HEK293T (cell line): Measurements from ENCODE around the gene RPTOR.
"Not testable (repeated sequence)": the region's sequence is repeated elsewhere in the genome, so short reads cannot be mapped to it uniquely, and the experiment has no call there.

Source experiments
- CTCF ChIA-PET: fragments of 350-600 bp; formaldehyde crosslinking; extraction: SDS; loops from one replicate; lab custom pipeline; 2021; ENCODE audit warnings: antibody characterized with exemption, inconsistent platforms; lab: Yijun Ruan, JAX
- POLR2A ChIA-PET: fragments of 350-600 bp; formaldehyde crosslinking; extraction: SDS; loops from one replicate; lab custom pipeline; 2020; ENCODE audit warnings: antibody characterized with exemption, inconsistent platforms; lab: Yijun Ruan, JAX
- DNase-seq: peaks from one replicate; pipeline ENCODE4 v3.0.0; 2012; ENCODE audit warnings: mixed read lengths; ENCODE audit errors: extremely low spot score
- ARNT ChIP-seq: fragments of 450-650 bp; IDR thresholded peaks from 2 replicates; pipeline ENCODE4 v1.6.1; 2017; ENCODE audit warnings: mild to moderate bottlenecking
- BHLHE40 ChIP-seq: fragments of 450-650 bp; IDR thresholded peaks from 2 replicates; pipeline ENCODE4 v1.6.1; 2016; ENCODE audit warnings: mild to moderate bottlenecking, moderate library complexity, borderline replicate concordance
- CTBP1 ChIP-seq: fragments of 450-650 bp; IDR thresholded peaks from 2 replicates; pipeline ENCODE4 v1.6.1; 2016; ENCODE audit warnings: borderline replicate concordance
- ELF4 ChIP-seq: fragments of 450-650 bp; IDR thresholded peaks from 2 replicates; pipeline ENCODE4 v1.6.1; 2017; ENCODE audit warnings: antibody characterized with exemption
- FOXA1 ChIP-seq: fragments of 450-650 bp; IDR thresholded peaks from 2 replicates; pipeline ENCODE4 v1.6.1; 2016; ENCODE audit warnings: mild to moderate bottlenecking
- FOXK2 ChIP-seq: fragments of 450-650 bp; IDR thresholded peaks from 2 replicates; pipeline ENCODE4 v1.6.1; 2016; ENCODE audit warnings: mild to moderate bottlenecking
- FOXM1 ChIP-seq: fragments of 450-650 bp; IDR thresholded peaks from 2 replicates; pipeline ENCODE4 v1.6.1; 2017; ENCODE audit warnings: mild to moderate bottlenecking, borderline replicate concordance
- HDGF ChIP-seq: fragments of 450-650 bp; IDR thresholded peaks from 2 replicates; pipeline ENCODE4 v1.6.1; 2017; ENCODE audit warnings: antibody characterized with exemption, borderline replicate concordance
- L3MBTL2 ChIP-seq: fragments of 450-650 bp; conservative IDR thresholded peaks from 2 replicates; pipeline ENCODE4 v1.6.1; 2016; ENCODE audit warnings: mild to moderate bottlenecking
- LEF1 ChIP-seq: fragments of 450-650 bp; IDR thresholded peaks from 2 replicates; pipeline ENCODE4 v1.6.1; 2017; ENCODE audit warnings: mild to moderate bottlenecking, borderline replicate concordance
- NFRKB ChIP-seq: fragments of 450-650 bp; IDR thresholded peaks from 2 replicates; pipeline ENCODE4 v1.6.1; 2016; ENCODE audit warnings: mild to moderate bottlenecking, moderate library complexity
- SP1 ChIP-seq: fragments of 450-650 bp; IDR thresholded peaks from 2 replicates; pipeline ENCODE4 v1.6.1; 2017
- SUZ12 ChIP-seq: fragments of 450-650 bp; IDR thresholded peaks from 2 replicates; pipeline ENCODE4 v1.6.1; 2016; ENCODE audit warnings: mild to moderate bottlenecking
- TARDBP ChIP-seq: fragments of 450-650 bp; IDR thresholded peaks from 2 replicates; pipeline ENCODE4 v1.6.1; 2016
- ZNF384 ChIP-seq: fragments of 450-650 bp; IDR thresholded peaks from 2 replicates; pipeline ENCODE4 v1.6.1; 2016
- TF ChIP-seq, protein P1 (sequence below): fragments of 450-650 bp; IDR thresholded peaks from 2 replicates; pipeline ENCODE4 v1.6.1; 2016

RPTOR gene

DNA sequence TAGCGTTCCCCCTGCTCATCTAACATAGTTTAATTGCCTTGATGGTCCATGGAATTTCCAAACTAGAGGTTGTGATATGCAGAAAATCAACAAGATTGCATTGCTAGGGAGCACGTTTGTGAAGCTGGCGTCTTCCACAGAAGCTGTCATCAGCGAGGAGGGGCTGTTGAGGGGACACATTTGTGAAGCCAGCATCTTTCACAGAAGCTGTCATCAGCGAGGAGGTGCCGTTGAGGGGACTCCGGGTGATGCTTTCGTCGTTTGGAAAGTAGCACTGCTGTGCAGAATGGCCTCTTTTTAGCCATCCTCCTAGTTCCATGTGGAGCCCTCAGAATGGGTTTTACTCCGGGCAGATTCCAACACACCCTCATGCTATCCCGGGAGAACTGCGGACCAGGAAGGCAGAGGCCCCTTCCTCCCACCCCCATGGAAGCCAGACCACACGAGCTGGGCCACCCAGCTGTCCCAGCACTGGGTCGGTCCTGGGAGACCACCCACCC is 327.4 kb downstream of the RPTOR start:
- TF ChIP-seq SP1 (no peak), FOXA1 (no peak), BHLHE40 (no peak), SUZ12 (no peak), TARDBP (no peak), NFRKB (no peak)
- POLR2A ChIA-PET, result no interaction called here
- CTCF ChIA-PET, result interaction anchor here (0.6 kb wide), 1 partner anchor 52 kb away, joined by 3 read pairs; no protein-coding TSS in a partner anchor
- DNase-seq, result no peak

DNA sequence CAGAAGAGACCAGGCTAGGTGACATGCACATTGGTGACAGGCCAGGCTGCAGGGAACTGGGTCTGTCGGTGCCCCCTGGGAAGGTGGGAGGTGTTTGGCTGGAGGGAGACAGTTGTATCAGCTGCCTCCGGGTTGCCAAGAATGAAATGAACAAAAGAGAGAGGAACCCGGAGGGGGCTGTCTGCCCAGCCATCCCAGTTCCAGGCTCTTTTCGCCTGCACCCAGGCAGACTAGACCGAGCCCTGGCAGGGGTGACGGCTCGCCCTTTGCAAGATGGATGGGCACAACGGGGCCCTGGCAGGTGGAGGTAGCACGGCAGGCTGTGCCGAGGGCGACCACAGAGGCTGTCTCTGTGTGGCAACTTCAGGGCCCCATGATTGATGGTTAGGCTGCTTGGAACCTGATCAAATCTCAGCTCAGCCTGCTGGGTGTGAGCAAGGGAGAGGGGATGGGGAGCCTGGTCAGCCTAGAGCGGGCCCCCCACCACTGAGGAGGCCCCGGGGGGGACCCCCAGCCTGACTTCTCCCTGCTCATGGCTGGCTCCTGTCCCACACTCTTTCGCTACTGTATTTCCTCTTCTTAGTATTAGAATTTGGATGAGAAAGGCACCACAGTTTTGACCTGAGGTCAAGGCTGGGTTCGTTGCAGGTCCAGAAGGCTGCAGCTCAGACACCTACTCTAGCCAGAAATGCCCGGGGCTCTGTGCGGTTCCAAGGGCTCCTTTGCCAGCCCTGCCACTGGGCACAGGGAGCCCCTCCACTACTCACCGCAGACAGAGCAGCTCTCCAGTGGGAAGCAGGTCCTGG is 328.1 kb downstream of the RPTOR start:
- CTCF ChIA-PET, result no interaction called here
- DNase-seq, result no peak
- TF ChIP-seq FOXM1, result no peak
- TF ChIP-seq ZNF384, result no peak
- POLR2A ChIA-PET, result interaction anchor here (0.5 kb wide), 1 partner anchor 418 kb away, joined by 3 read pairs; no protein-coding TSS in a partner anchor

DNA sequence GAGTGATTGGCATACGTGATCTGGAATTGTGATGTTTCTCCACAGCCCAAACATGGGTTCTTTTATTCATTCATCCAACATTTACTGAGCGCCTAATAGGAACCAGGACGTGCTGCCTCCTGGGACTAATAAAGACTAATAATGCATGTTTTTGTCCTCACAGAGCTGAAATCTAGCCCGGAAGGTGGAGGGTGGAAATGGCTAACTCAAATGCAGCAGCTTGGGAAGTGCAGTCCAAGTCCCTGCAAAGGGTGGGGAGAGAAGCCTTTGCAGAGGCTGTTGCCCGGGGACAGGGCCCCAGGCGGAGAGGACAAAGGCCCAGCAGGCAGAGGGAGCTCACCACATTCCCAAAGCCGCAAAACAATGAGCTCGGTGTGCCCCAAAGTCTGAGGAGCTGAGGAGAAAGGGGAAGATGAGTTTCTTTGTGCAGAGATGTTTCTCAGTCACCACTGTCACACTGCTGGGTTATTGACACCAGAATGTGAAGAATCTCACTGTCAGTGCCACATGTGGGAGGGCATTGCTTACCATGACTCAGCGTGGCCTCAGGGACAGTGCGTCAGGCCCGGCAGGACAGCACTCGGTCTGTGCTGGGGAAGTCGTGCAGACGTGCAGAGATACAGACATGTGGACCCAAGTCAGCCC is 328.8 kb downstream of the RPTOR start:
- DNase-seq, result no peak
- TF ChIP-seq, protein P1, sequence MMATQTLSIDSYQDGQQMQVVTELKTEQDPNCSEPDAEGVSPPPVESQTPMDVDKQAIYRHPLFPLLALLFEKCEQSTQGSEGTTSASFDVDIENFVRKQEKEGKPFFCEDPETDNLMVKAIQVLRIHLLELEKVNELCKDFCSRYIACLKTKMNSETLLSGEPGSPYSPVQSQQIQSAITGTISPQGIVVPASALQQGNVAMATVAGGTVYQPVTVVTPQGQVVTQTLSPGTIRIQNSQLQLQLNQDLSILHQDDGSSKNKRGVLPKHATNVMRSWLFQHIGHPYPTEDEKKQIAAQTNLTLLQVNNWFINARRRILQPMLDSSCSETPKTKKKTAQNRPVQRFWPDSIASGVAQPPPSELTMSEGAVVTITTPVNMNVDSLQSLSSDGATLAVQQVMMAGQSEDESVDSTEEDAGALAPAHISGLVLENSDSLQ, result no peak
- TF ChIP-seq SP1, result no peak
- TF ChIP-seq BHLHE40, result no peak
- no peak for TF ChIP-seq TARDBP
- TF ChIP-seq LEF1, result no peak
- TF ChIP-seq NFRKB, result no peak
- TF ChIP-seq FOXA1, result no peak
- no peak for TF ChIP-seq FOXK2
- TF ChIP-seq ARNT, result no peak
- TF ChIP-seq ELF4, result no peak
- no peak for TF ChIP-seq L3MBTL2
- TF ChIP-seq ZNF384, result no peak
- TF ChIP-seq SUZ12, result no peak
- TF ChIP-seq FOXM1, result no peak
- TF ChIP-seq HDGF, result no peak
- no peak for TF ChIP-seq CTBP1
- ChIA-PET CTCF (no interaction called here), POLR2A (interaction anchor here (0.5 kb wide), 1 partner anchor 419 kb away, joined by 3 read pairs; no protein-coding TSS in a partner anchor)

DNA sequence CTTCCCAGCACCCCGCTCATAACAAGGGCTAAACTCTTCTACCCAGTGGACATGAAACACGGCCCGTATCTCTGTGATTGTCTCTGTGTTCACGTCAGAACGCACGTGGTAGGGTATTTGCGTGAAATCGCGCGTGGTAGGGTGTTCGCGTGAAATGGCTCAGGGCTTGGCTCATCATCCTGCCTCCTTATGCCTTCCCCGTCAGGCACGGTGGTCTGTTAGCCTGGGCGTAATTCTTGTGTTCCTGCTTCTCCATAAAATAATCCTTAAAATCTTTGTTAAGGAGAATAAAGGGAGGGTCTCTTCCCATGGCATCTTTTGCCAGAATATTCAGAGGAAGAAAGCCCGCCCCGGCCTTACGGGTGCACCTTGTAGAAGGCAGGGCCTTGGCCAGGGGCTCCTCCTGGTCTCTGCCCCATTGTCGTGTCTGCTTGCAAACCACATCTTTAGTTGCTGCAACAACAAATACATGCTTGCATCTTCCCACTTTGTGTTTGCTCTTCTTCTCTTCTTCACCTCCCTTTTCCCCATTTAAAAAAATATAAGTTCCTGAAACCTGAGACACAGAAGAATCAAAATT is 330.3 kb downstream of the RPTOR start:
- ChIA-PET POLR2A (no interaction called here), CTCF (no interaction called here)

DNA sequence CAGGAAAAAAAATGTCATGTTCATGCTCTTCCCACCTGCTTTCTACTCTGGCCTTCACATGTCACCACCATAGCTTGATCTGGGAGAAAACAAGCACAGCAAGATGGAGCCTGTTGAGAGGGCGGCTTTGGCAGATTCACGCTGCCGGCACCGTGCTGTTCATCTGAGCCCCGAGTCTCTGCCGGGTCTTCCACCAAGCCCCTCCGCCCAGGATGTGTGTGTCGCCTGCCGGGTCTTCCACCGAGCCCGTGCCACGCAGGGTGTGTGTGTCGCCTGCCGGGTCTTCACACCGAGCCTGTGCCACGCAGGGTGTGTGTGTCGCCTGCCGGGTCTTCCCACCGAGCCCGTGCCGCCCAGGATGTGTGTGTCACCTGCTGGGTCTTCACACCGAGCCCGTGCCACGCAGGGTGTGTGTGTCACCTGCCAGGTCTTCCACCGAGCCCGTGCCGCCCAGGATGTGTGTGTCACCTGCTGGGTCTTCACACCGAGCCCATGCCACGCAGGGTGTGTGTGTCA is 330.9 kb downstream of the RPTOR start:
- CTCF ChIA-PET, POLR2A ChIA-PET, DNase-seq: not testable (repeated sequence)

More for the DNA sequence above, 330.3 kb downstream of the RPTOR start:
- DNase-seq, result no peak
- TF ChIP-seq SP1 (no peak), ZNF384 (no peak), CTBP1 (no peak), FOXM1 (no peak), FOXA1 (no peak), ELF4 (no peak), ARNT (no peak), HDGF (no peak), L3MBTL2 (no peak), SUZ12 (no peak), FOXK2 (no peak), LEF1 (no peak), TARDBP (no peak), NFRKB (no peak), BHLHE40 (no peak)
- TF ChIP-seq, protein P1, result no peak

DNA sequence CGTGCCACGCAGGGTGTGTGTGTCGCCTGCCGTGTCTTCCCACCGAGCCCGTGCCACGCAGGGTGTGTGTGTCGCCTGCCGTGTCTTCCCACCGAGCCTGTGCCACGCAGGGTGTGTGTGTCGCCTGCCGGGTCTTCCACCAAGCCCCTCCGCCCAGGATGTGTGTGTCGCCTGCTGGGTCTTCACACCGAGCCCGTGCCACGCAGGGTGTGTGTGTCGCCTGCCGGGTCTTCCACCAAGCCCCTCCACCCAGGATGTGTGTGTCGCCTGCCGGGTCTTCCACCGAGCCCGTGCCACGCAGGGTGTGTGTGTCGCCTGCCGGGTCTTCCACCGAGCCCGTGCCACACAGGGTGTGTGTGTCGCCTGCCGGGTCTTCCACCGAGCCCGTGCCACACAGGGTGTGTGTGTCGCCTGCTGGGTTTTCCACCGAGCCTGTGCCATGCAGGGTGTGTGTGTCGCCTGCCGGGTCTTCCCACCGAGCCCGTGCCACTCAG is 331.9 kb downstream of the RPTOR start:
- CTCF ChIA-PET, POLR2A ChIA-PET, DNase-seq: not testable (repeated sequence)
